ENCODE results near the gene OLFML2B. TPM values are rescaled to one million over a fixed set of nuclear protein-coding genes. Genes with fewer than 3 reads are reported as not detected.

OLFML2B gene
- total RNA-seq (not detected), polyA plus RNA-seq (under 1 TPM in 1 of 4 donors, not detected in 3; 0.15 TPM)

DNA sequence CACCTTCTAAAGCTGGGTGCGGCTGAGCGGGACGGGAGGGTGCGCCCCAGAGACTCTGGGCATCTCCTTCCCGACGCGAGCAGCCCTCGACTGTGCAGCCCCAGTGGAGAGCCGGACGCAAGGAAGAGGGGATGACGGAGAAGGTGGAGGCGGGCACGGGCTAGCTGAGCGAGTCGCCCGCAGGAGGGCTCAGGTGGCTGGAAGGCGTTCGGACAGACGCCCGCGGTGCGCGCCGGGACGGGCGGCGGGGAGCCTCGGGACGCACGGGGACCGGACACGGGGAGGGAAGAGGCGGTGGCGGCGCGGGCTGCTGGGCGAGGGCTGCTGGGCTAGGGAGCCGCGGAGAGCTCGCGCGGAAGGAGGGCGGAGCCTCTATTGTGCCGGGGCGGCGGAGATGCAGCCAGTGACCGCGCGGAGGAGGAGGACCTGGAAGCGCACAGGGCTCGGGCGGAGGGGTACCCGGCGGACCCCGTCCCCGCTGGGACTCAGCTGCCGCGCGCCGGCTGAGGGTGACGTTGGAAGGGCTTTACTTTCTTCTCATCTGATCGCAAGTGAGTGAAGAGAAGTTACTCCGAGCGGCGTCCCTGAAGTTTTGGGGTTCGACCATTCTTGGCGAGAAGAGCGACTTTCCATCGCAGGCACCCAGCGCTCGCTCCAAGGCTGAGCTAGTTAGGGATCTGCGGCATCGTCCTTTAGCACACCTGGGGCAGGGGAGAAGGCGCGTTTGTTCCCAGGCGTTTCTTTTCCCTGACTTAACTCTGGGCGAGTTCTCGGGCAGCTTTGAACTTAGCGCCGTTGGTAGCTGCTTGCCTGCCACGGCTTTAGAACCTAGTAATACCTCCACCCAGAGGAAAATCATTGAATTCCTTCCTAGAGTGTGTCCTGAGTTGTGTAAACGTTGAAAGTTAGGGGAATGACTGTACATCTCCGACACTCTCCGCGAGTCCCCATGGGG lies at the start of gene OLFML2B:
Gene OLFML2B, minus strand, starts transcription at position 323 of the 955 bp plus-strand sequence. CDS start 439 bp downstream, outside the sequence.
- H3K36me3 ChIP-seq (ENCODE audit: control insufficient read depth, insufficient read depth, low read length), result no peaks in the 10 kb centered on the region
- peak; percentile 29 to 67 for ATAC-seq (ENCODE audit: low read depth in 2 of 2)
- H3K9me3 ChIP-seq (ENCODE audit: control insufficient read depth in 2 of 2, low read length in 2 of 2), result no peaks in the 10 kb centered on the region
- H3K4me3 ChIP-seq (ENCODE audit: low read depth, low read length), result peak within 1 kb of the TSS; percentile 67
- peaks cover 12% of the 10 kb centered on the region for H3K4me1 ChIP-seq (ENCODE audit: control insufficient read depth, insufficient read depth, low read length, poor library complexity, severe bottlenecking)
- Mint-ChIP-seq H3K4me3 (peak within 1 kb of the TSS; percentile 73 to 91 (median 80)), H3K4me1 (peaks cover 0 to 12% (median 3%) of the 10 kb centered on the region in 4 donors), H3K27ac (peak within 1 kb of the TSS in 1 of 3 donors; percentile 43), H3K36me3 (no peaks in the 10 kb centered on the region), H3K27me3 (peaks cover 65% of the 10 kb centered on the region), H3K9me3 (peaks cover 0 to 3% (median 0%) of the 10 kb centered on the region in 7 donors)
- peak; percentile 8 to 55 (median 21) for DNase-seq
- H3K27ac ChIP-seq (ENCODE audit: insufficient read depth, low read length, poor library complexity, severe bottlenecking), result no peak within 1 kb of the TSS
- H3K27me3 ChIP-seq (ENCODE audit: control insufficient read depth, insufficient read depth, low read length), result peaks cover 20% of the 10 kb centered on the region

GRCh38 chr1:162072740-162073139 lies 49.1 kb upstream of the OLFML2B start:
- no peaks in the 10 kb centered on the region for H3K9me3 ChIP-seq (ENCODE audit: control insufficient read depth in 2 of 2, low read length in 2 of 2)

DNA sequence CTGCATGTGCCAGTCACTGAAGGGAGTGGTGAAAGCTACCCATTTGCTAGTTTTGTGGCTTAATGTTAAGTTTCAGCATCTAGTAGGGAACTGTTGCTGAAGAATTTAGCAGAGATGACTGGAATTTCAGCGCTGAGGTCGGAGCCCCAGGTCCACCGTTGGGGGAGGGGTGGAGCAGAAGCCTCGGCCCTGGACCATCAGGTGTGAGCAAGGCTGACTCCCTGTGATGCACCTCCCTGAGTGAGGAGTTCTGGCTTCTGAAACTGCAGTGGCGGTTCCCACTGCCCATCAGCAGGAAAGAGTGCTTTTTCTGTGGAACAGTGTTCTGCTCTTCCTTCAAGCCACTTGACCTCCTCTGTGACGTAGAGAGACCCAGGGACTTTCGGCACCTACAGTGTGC lies 47.2 kb upstream of the OLFML2B start:
- Mint-ChIP-seq H3K36me3 (no peaks in the 10 kb centered on the region), H3K4me1 (peaks cover 0 to 12% (median 3%) of the 10 kb centered on the region in 4 donors), H3K4me3 (peak overlapping the region; percentile 5 to 87 (median 80)), H3K27ac (no peak overlapping the region), H3K27me3 (peaks cover 58% of the 10 kb centered on the region), H3K9me3 (peaks cover 0 to 4% (median 0%) of the 10 kb centered on the region in 7 donors)
- Histone ChIP-seq H3K4me1 (ENCODE audit: control insufficient read depth, insufficient read depth, low read length, poor library complexity, severe bottlenecking) (peaks cover 16% of the 10 kb centered on the region), H3K27me3 (ENCODE audit: control insufficient read depth, insufficient read depth, low read length) (peaks cover 45% of the 10 kb centered on the region), H3K9me3 (ENCODE audit: control insufficient read depth in 2 of 2, low read length in 2 of 2) (no peaks in the 10 kb centered on the region), H3K4me3 (ENCODE audit: low read depth, low read length) (peak overlapping the region; percentile 44), H3K27ac (ENCODE audit: insufficient read depth, low read length, poor library complexity, severe bottlenecking) (no peak overlapping the region), H3K36me3 (ENCODE audit: control insufficient read depth, insufficient read depth, low read length) (no peaks in the 10 kb centered on the region)
- no peak for ATAC-seq (ENCODE audit: low read depth in 2 of 2)
- DNase-seq, result no peak

More at GRCh38 chr1:162072740-162073139, 49.1 kb upstream of the OLFML2B start:
- H3K27ac Mint-ChIP-seq, result no peak overlapping the region
- H3K36me3 ChIP-seq (ENCODE audit: control insufficient read depth, insufficient read depth, low read length), result no peaks in the 10 kb centered on the region
- no peak overlapping the region for H3K27ac ChIP-seq (ENCODE audit: insufficient read depth, low read length, poor library complexity, severe bottlenecking)
- no peak for ATAC-seq (ENCODE audit: low read depth in 2 of 2)
- H3K27me3 Mint-ChIP-seq, result peaks cover 62% of the 10 kb centered on the region
- H3K4me3 ChIP-seq (ENCODE audit: low read depth, low read length), result no peak overlapping the region
- peaks cover 16% of the 10 kb centered on the region for H3K4me1 ChIP-seq (ENCODE audit: control insufficient read depth, insufficient read depth, low read length, poor library complexity, severe bottlenecking)
- no peaks in the 10 kb centered on the region for H3K36me3 Mint-ChIP-seq
- peaks cover 0 to 8% (median 0%) of the 10 kb centered on the region in 7 donors for H3K9me3 Mint-ChIP-seq
- peaks cover 0 to 12% (median 2%) of the 10 kb centered on the region in 4 donors for H3K4me1 Mint-ChIP-seq
- peaks cover 44% of the 10 kb centered on the region for H3K27me3 ChIP-seq (ENCODE audit: control insufficient read depth, insufficient read depth, low read length)
- H3K4me3 Mint-ChIP-seq, result peak overlapping the region in 1 of 4 donors; percentile 38
- no peak for DNase-seq

DNA sequence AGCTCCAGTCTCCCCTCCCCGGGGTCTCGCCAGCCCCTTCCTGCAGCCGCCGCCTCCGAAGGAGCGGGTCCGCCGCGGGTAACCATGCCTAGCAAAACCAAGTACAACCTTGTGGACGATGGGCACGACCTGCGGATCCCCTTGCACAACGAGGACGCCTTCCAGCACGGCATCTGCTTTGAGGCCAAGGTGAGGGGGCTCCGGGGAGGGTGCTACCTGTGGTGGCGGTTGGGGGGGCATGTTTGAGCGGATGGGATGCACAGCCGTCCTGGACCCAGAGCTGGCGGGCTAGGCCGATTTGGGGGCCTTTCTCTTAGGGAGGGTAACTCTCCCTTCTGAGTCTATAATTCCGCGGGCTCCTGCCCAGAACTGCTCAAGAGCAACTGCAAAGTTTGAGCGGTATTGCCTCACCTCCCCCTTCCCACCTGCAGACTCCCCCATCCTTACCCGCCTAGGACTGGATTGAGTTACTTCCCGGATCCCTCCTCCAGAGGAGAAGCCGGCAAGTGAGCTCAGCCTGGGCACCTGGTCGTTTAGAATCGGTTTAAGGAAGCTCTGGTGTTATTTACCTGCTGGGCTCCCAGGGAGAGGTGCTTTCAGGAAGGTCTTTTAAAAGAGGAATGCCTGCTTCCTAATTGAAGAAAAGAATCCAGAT lies 46.6 kb upstream of the OLFML2B start:
- peaks cover 0 to 4% (median 0%) of the 10 kb centered on the region in 7 donors for H3K9me3 Mint-ChIP-seq
- H3K27me3 ChIP-seq (ENCODE audit: control insufficient read depth, insufficient read depth, low read length), result peaks cover 47% of the 10 kb centered on the region
- ATAC-seq (ENCODE audit: low read depth in 2 of 2) (peak in 1 of 2 donors; percentile 6), DNase-seq (peak in 1 of 3 donors; percentile 2)
- H3K4me1 Mint-ChIP-seq, result peaks cover 0 to 12% (median 5%) of the 10 kb centered on the region in 4 donors
- no peak overlapping the region for H3K27ac ChIP-seq (ENCODE audit: insufficient read depth, low read length, poor library complexity, severe bottlenecking)
- H3K4me3 Mint-ChIP-seq, result peak overlapping the region; percentile 78 to 87 (median 80)
- H3K27ac Mint-ChIP-seq, result no peak overlapping the region
- peaks cover 16% of the 10 kb centered on the region for H3K4me1 ChIP-seq (ENCODE audit: control insufficient read depth, insufficient read depth, low read length, poor library complexity, severe bottlenecking)
- no peaks in the 10 kb centered on the region for H3K9me3 ChIP-seq (ENCODE audit: control insufficient read depth in 2 of 2, low read length in 2 of 2)
- no peaks in the 10 kb centered on the region for H3K36me3 Mint-ChIP-seq
- H3K36me3 ChIP-seq (ENCODE audit: control insufficient read depth, insufficient read depth, low read length), result no peaks in the 10 kb centered on the region
- H3K27me3 Mint-ChIP-seq, result peaks cover 58% of the 10 kb centered on the region
- peak overlapping the region; percentile 44 for H3K4me3 ChIP-seq (ENCODE audit: low read depth, low read length)

DNA sequence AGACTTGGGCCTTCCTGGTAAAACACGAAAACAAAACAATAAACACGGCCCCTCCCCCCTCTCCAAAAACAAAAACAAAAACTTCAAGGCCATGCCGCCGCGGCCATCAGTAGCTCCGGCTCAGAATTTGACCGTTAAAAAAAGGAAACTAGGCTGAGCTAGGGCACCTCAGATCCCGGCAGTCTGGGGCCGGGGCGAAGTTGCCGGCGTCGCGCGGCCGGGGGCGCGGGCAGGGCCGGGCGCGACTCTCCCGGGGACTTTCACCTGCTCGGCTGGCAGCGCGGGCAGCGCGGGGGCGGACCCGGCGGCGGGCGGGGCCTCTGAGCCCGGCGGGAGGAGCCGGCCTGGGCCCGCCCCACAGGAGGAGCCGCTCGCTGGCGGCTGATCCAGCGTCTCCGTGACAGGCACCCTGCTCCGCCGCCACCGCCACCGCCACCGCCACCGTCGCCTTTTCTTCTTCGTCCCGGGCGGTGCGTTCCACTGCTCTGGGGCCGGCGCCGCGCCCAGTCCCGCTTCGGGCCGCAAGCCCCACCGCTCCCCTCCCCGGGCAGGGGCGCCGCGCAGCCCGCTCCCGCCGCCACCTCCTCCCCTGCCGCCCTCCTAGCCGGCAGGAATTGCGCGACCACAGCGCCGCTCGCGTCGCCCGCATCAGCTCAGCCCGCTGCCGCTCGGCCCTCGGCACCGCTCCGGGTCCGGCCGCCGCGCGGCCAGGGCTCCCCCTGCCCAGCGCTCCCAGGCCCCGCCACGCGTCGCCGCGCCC lies 45.8 kb upstream of the OLFML2B start, which contains the start of gene NOS1AP:
Gene NOS1AP, plus strand, starts transcription at position 358 of the 760 bp plus-strand sequence. CDS start 487 bp downstream, outside the sequence.
- Histone ChIP-seq H3K36me3 (ENCODE audit: control insufficient read depth, insufficient read depth, low read length) (no peaks in the 10 kb centered on the region), H3K27me3 (ENCODE audit: control insufficient read depth, insufficient read depth, low read length) (peaks cover 47% of the 10 kb centered on the region), H3K9me3 (ENCODE audit: control insufficient read depth in 2 of 2, low read length in 2 of 2) (no peaks in the 10 kb centered on the region), H3K4me1 (ENCODE audit: control insufficient read depth, insufficient read depth, low read length, poor library complexity, severe bottlenecking) (peaks cover 16% of the 10 kb centered on the region), H3K27ac (ENCODE audit: insufficient read depth, low read length, poor library complexity, severe bottlenecking) (no peak within 1 kb of the TSS), H3K4me3 (ENCODE audit: low read depth, low read length) (peak within 1 kb of the TSS; percentile 44)
- H3K9me3 Mint-ChIP-seq, result peaks cover 0 to 4% (median 0%) of the 10 kb centered on the region in 7 donors
- peaks cover 0 to 12% (median 6%) of the 10 kb centered on the region in 4 donors for H3K4me1 Mint-ChIP-seq
- H3K27me3 Mint-ChIP-seq, result peaks cover 65% of the 10 kb centered on the region
- peak within 1 kb of the TSS; percentile 80 to 87 (median 80) for H3K4me3 Mint-ChIP-seq
- no peaks in the 10 kb centered on the region for H3K36me3 Mint-ChIP-seq
- peak; percentile 59 to 76 (median 65) for DNase-seq
- ATAC-seq (ENCODE audit: low read depth in 2 of 2), result peak; percentile 94
- no peak within 1 kb of the TSS for H3K27ac Mint-ChIP-seq

GRCh38 chr1:162068301-162068700 lies 44.6 kb upstream of the OLFML2B start:
- Histone ChIP-seq H3K27ac (ENCODE audit: insufficient read depth, low read length, poor library complexity, severe bottlenecking) (no peak overlapping the region), H3K36me3 (ENCODE audit: control insufficient read depth, insufficient read depth, low read length) (no peaks in the 10 kb centered on the region), H3K4me1 (ENCODE audit: control insufficient read depth, insufficient read depth, low read length, poor library complexity, severe bottlenecking) (peaks cover 16% of the 10 kb centered on the region), H3K27me3 (ENCODE audit: control insufficient read depth, insufficient read depth, low read length) (peaks cover 49% of the 10 kb centered on the region), H3K4me3 (ENCODE audit: low read depth, low read length) (no peak overlapping the region), H3K9me3 (ENCODE audit: control insufficient read depth in 2 of 2, low read length in 2 of 2) (no peaks in the 10 kb centered on the region)
- peak overlapping the region in 1 of 4 donors; percentile 80 for H3K4me3 Mint-ChIP-seq
- ATAC-seq (ENCODE audit: low read depth in 2 of 2) (no peak), DNase-seq (no peak)
- peaks cover 70% of the 10 kb centered on the region for H3K27me3 Mint-ChIP-seq
- H3K9me3 Mint-ChIP-seq, result peaks cover 0 to 4% (median 0%) of the 10 kb centered on the region in 7 donors
- H3K4me1 Mint-ChIP-seq, result peaks cover 0 to 12% (median 6%) of the 10 kb centered on the region in 4 donors
- no peak overlapping the region for H3K27ac Mint-ChIP-seq
- no peaks in the 10 kb centered on the region for H3K36me3 Mint-ChIP-seq

GRCh38 chr1:162067466-162067865 lies 43.8 kb upstream of the OLFML2B start:
- H3K36me3 Mint-ChIP-seq, result no peaks in the 10 kb centered on the region
- no peak overlapping the region for H3K4me3 Mint-ChIP-seq
- Histone ChIP-seq H3K4me3 (ENCODE audit: low read depth, low read length) (no peak overlapping the region), H3K4me1 (ENCODE audit: control insufficient read depth, insufficient read depth, low read length, poor library complexity, severe bottlenecking) (peaks cover 16% of the 10 kb centered on the region), H3K27me3 (ENCODE audit: control insufficient read depth, insufficient read depth, low read length) (peaks cover 52% of the 10 kb centered on the region), H3K27ac (ENCODE audit: insufficient read depth, low read length, poor library complexity, severe bottlenecking) (no peak overlapping the region), H3K9me3 (ENCODE audit: control insufficient read depth in 2 of 2, low read length in 2 of 2) (no peaks in the 10 kb centered on the region), H3K36me3 (ENCODE audit: control insufficient read depth, insufficient read depth, low read length) (no peaks in the 10 kb centered on the region)
- DNase-seq, result no peak
- no peak for ATAC-seq (ENCODE audit: low read depth in 2 of 2)
- H3K4me1 Mint-ChIP-seq, result peaks cover 0 to 12% (median 6%) of the 10 kb centered on the region in 4 donors
- no peak overlapping the region for H3K27ac Mint-ChIP-seq
- H3K27me3 Mint-ChIP-seq, result peaks cover 71% of the 10 kb centered on the region
- peaks cover 0 to 4% (median 0%) of the 10 kb centered on the region in 7 donors for H3K9me3 Mint-ChIP-seq

Measured in CD4-positive, CD25-positive, alpha-beta regulatory T cell (primary cell).